GM21619 (cell line): Measurements from ENCODE around the gene ZNF84.

ENCODE experiments used
- ATAC-seq: cut with Tn5 transposase; IDR thresholded peaks from one replicate; pipeline ENCODE4 v1.9.1; 2021; ENCODE audit not compliant: unreplicated experiment

The ZNF84 gene

DNA sequence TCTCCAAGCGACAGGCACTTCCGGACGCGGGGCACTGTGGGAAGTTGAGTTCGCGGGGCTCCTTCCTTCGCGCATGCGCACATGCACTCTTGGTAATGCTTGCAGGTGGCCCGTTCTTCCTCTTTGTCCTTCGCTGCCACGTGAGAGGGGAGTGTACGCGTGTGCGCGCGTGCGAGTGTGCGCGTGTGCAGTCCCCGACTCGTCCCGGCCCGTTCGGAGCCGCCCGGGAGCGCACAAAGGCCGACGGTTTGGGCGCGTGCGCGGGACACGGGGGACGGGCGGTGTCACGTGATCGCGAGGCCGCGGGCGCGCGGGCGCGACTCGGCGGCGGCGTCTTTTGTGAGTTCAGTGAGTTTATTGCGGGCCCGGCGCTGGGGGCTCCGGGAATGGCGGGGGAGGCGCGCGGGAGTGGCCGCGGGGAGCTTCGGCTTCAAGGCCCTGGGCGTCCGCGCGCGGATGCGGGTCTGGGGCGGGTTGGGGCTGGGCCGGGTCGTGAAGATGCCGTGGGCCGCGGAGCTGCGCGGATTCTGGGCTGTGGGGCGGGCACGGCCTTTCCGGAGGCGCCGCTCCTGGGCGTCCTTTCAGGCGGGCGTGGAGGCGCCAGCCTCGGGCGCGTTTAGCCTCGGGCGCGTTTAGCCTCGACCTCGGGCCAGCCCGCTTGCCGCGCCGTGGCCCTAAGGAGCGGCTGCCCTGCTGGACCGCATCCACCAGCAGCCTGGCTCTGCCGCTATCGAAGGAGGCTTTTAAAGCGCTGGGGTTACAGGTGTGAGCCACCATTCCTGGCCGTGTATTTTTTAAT is at the start of gene ZNF84:
Gene ZNF84, plus strand, starts transcription at position 303 of the 799 bp plus-strand sequence. CDS start 3,959 bp downstream, outside the sequence.
- peak; percentile 89 for ATAC-seq

GRCh38 chr12:132998741-132999140 is 38.6 kb upstream of the ZNF84 start:
- no peak for ATAC-seq

- ATAC-seq: no peak
Measured at GRCh38 chr12:133010657-133011297, 26.5 kb upstream of the ZNF84 start.

DNA sequence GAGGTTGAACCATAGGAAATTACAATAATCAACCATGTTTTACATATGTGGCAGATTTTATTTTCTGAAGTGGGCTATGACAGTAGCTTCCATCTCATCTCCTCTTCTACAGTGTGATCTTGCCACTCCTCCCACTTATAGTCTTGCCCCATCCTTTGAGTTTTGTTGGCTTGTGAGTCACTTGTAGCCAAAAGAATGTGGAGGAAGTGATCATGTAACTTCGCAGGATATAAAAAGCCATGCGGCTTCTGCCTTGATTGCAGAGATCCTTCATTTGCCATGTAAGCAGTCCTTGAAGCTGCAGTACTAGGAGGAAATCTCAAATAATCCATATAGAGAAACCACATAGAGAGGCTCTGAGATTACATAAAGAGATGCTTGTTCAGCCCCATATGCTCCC is 13.7 kb upstream of the ZNF84 start:
- ATAC-seq: no peak

DNA sequence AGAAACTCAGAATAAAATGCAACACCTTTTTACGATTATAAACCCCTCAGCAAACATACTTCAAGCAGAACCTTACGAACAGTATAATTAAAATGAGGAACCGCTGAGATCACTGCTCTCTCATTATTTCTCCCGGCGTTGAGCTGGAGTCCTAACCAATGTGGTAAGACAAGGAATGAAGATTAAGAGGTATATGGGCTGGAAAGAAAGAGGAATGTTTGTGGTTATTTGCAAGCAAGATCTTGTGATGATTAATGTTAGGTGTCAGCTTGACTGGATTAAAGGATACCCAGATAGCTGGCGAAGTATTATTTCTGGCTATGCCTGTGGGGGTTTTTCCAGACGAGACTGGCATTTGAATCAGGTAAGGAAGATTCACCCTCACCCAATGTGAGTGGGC is 10.3 kb upstream of the ZNF84 start:
- ATAC-seq: no peak

DNA sequence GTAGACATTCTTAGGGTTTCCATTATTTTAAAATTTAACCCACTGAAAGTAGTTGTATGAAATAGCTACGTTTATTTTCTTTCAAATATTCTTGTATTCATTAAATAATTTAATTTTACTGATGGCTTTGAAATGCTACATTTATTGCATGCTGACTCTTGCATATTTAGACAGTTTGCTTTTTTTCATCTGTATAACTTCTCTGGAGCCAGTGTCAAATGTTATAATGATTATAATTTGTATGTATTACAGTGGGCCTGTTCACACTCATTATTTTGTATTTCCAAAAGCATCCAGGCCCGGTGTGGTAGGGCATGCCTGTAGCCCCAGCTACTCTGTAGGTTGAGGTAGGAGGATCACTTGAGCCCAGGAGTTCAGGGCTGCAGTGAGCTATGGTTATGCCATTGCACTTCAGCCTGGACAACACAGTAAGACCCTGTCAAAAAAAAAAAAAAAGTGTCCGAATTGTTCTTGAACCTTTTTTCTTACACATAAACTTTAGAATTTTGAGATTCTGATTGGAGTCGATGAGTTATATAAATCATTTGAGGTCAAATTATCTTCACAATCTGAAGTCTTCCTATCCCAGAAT is 905 bp downstream of the ZNF84 start:
- ATAC-seq: no peak

GRCh38 chr12:133046698-133047097 is 9.4 kb downstream of the ZNF84 start:
- no peak for ATAC-seq

DNA sequence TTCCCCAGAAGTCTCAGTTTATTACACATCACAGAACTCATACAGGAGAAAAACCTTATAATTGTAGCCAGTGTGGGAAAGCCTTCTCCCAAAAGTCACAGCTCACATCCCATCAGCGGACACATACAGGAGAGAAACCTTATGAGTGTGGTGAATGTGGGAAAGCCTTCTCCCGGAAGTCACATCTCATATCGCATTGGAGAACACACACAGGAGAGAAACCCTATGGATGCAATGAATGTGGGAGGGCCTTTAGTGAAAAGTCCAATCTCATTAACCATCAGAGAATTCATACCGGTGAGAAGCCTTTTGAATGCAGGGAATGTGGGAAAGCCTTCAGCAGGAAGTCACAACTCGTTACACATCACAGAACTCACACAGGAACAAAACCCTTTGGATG is 20.1 kb downstream of the ZNF84 start:
- ATAC-seq: no peak

- no peak for ATAC-seq
Measured at GRCh38 chr12:133058203-133059113, 21.1 kb downstream of the ZNF84 start.

DNA sequence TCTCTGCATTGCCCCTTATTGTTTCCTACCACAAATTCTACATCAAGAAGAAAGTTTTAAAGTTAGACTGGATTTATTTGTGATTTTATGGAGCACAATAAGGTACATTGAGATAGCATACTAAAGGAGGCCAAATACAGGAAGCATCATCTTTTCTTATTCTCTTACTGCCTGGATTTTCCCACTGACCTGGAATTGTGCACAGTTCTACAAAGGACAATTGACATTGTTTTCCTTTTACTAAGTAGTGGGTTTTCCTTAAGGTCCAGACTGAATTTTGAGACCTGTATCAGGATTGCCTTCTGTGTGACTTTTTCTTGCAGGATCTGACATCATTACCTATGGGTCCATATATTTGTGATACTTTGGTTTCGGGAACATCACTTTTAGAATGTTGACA is 24.6 kb downstream of the ZNF84 start:
- no peak for ATAC-seq

GRCh38 chr12:133063556-133063955 is 26.2 kb downstream of the ZNF84 start:
- ATAC-seq: no peak

DNA sequence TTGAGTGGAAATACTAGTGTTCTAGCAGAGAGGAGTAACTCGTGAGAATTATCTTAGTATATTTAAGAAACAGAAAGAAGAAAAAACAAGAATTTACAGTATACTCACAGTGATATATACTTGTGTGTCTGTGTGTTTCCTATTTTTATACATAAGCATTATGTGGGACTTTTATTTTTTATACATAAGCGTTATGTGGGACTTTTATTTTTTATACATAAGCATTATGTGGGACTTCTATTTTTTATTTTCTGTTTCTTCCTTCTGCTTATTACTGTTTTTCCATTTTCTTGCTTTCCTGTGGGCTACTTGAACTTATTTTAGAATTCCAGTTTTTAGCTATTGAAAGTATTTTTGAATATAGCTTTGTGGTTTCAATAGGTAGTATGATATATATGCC is 36.5 kb downstream of the ZNF84 start:
- no peak for ATAC-seq

GRCh38 chr12:133080026-133080367 is 42.7 kb downstream of the ZNF84 start:
- peak; percentile 74 for ATAC-seq

- peak; percentile 70 for ATAC-seq
Measured at GRCh38 chr12:133080368-133081158, 43.3 kb downstream of the ZNF84 start, which contains the start of gene ZNF140. TSS of gene ZNF140 (plus strand) at chr12:133080923. CDS start at chr12:133081321, 398 bp downstream.

GRCh38 chr12:133081159-133081780 is 44.0 kb downstream of the ZNF84 start:
- no peak for ATAC-seq

DNA sequence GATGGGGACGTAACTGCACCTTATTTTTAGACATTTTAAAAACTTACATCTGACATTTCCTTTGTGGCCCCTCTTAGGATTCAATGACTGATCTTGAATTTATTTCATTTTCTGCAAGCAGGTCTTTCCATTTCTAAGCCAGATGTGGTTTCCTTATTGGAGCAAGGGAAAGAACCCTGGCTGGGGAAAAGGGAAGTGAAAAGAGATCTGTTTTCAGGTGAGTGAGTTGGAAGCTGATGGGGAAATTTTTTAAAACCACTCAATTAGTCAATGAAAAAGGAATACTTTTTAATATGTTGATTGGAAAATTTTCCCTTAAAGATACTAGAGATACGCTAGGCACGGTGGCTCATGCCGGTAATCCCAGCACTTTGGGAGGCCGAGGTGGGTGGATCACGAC is 46.0 kb downstream of the ZNF84 start:
- ATAC-seq: no peak

DNA sequence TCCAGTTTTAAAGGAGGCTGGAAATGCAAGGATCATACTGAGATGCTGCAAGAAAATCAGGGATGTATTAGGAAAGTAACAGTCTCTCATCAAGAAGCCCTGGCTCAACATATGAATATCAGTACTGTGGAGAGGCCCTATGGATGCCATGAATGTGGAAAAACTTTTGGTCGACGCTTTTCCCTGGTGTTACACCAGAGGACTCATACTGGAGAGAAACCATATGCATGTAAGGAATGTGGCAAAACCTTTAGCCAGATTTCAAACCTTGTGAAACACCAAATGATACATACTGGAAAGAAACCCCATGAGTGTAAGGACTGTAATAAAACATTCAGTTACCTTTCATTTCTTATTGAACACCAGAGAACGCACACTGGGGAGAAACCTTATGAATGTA is 68.3 kb downstream of the ZNF84 start:
- ATAC-seq: no peak

- ATAC-seq: no peak
Measured at GRCh38 chr12:133106253-133106652, 68.9 kb downstream of the ZNF84 start.

DNA sequence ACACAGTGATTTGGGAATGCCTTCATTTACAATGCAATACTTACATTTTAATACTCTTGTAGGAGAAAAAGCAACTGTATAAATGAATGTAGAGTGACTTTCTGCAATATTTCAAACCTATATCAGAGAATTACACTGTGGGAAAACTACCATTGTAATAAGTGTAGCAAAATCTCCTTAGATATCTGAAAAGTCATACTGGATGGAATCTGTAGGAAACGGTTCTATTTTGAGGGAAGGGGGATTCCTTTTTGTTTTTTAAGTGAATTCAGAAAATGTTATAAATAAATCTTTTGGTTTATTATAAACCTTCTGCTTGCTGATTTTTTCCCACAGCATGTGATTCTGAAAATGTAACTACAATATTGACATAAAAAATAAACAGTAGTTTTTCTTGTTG is 69.8 kb downstream of the ZNF84 start:
- no peak for ATAC-seq

GRCh38 chr12:133108150-133108549 is 70.8 kb downstream of the ZNF84 start:
- no peak for ATAC-seq
